Stimulated activated CD4-positive, alpha-beta T cell treated with anti-CD3 and anti-CD28 coated beads, TNF-alpha, amount 100 ng/mL, for 24 hours (primary cell): ENCODE data around the gene SYTL3.
A peak's percentile ranks its signal among the peaks of the same experiment; 100 is the strongest.
"Not testable (repeated sequence)": the region's sequence is repeated elsewhere in the genome, so short reads cannot be mapped to it uniquely, and the experiment has no call there.

Experiments used
- DNase-seq, 3 experiments: peaks; one replicate each; pipeline ENCODE4 v3.0.0-alpha.2; 2020; ENCODE audit warnings: low read depth in 3 of 3

Gene SYTL3, protein sequence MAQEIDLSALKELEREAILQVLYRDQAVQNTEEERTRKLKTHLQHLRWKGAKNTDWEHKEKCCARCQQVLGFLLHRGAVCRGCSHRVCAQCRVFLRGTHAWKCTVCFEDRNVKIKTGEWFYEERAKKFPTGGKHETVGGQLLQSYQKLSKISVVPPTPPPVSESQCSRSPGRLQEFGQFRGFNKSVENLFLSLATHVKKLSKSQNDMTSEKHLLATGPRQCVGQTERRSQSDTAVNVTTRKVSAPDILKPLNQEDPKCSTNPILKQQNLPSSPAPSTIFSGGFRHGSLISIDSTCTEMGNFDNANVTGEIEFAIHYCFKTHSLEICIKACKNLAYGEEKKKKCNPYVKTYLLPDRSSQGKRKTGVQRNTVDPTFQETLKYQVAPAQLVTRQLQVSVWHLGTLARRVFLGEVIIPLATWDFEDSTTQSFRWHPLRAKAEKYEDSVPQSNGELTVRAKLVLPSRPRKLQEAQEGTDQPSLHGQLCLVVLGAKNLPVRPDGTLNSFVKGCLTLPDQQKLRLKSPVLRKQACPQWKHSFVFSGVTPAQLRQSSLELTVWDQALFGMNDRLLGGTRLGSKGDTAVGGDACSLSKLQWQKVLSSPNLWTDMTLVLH

DNA sequence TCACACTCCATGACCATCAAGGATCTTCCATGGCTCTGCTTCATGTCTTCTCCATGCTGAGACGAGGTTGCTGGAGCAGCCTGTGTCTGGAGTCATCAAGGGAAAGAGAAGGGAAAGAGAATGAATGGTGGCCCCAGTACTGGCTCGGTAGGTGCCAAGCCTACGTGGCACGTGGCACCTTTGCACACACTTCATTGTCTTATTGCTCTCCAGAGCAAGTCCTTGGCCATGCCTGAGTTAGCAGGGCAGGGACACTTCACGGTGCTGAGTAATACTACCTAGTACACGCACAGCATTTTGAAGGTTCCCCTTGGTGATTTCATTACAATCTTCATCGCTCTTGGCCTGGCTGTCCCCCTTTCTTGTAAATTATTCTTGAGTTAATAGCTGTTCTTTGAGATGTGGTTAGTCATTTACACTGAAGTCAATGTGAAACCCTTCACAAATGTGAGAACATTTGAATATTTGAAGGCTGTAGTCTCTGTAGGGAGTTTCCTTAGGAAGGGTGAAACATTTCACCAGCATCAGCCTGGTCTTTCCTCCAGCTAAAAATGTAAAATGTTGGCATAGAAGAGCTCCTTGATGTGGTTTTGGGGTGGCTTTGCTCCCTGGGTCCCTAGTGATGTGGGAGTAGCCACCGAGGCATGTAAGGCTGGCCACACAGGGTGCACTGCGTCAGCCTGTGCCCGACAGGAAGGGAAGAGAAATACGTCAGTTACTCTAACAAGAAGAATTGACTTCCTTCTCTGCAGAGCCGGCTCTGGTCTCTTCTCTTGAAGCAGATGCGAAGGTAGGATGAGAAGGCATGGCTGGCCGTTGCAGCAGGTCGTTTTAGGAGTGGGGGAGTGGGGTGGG, at the start of gene SYTL3:
Gene SYTL3, plus strand, starts transcription at position 766 of the 855 bp plus-strand sequence. CDS start 13,215 bp downstream, outside the sequence.
- peak; percentile 57 to 85 (median 79) for DNase-seq

DNA sequence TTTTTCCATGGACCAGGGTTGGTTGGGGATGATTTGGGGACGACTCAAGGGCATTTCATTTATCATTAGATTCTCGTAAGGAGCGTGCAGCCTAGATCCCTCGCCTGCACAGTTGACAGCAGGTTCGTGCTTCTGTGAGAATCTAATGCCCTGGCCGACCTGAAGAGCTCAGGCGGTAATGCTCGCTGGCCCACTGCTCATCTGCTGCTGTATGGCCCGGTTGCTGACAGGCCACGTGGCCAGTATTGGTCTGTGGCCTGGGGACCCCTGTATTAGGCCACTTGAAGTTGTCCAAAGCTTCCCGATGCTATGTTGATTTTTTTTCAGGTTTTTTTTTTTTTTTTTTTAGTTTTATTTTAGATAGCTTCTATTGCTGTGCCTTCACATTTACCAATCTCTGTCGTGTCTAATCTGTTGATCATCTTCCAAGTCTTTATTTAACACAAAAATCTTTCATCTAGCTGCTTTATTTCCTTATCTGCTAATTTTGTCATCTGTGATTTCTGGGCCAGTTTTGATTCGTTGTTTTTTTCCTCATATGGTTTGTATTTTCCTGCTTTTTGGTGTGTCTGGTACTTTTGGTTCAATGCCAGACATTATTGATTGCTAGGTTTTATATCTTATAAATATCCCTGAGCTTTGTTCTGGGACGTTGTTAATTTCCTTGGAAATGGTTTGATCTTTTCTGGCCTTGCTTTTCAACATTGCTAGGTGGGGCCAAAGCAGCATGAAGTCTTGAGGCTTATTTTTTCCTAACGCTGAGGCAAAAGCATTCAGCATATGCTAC, 46.4 kb upstream of the SYTL3 start:
- no peak for DNase-seq

DNA sequence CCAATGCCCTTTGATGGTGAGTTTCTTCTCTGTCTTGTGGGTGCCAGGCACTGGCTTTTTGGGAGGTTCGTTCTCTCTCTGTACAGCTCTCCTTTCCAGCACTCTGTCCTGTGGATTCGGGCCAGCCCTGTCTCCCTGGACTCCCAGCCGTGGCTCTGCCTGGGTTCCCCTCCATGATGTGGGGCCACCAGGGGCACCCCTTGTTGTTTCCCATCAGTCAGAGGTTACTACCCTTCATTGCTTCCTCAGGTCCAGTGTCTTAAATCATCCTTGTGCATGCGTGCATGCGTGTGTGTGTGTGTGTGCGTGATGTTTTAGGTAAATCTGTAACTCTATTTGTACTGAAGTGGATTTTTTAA, 45.8 kb upstream of the SYTL3 start:
- no peak for DNase-seq

DNA sequence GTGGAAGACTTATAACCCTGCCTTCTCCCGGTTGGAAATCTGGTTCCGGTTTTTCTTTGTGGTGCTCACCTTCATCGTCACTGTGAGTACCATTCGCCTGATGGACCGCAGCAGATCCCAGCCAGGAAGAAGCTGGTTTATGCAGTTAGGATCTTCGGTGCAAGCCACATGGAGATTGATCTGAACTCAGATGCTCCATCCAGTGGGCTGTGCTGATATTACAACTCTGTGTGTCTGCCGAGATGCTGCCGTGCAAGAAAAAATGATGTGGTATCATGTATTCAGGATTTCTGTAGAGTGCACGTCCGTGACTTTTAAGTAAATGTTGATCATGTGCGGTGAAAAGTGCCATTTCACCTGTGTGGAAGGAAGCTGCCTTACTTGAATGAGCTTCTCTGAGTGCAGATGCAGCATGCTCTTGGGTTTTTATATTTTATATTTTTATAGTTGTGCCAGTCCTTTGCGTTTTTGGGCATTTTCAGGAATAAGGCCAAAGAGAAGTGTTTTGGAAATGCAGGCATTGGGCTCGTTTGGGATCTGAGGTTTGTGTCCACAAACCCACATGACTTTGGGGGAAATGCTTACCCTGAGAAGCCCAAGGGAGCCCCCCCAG, 44.5 kb upstream of the SYTL3 start:
- peak; percentile 11 to 39 (median 22) for DNase-seq

DNA sequence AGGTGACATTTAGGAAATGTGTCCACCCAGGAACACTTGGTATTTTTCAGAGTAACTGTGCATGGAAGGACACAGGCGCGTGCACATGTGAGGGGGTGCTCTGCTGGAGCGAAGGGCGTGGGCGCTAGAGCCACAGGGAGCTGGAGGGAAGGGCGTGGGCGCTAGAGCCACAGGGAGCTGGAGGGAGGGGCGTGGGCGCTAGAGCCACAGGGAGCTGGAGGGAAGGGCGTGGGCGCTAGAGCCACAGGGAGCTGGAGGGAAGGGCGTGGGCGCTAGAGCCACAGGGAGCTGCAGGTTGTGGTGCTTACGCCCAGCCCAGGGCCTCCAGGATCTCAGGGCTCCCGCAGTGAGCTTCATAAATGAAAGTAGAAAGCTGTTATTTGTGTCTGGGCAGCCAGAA, 43.8 kb upstream of the SYTL3 start:
- not testable (repeated sequence) for DNase-seq

DNA sequence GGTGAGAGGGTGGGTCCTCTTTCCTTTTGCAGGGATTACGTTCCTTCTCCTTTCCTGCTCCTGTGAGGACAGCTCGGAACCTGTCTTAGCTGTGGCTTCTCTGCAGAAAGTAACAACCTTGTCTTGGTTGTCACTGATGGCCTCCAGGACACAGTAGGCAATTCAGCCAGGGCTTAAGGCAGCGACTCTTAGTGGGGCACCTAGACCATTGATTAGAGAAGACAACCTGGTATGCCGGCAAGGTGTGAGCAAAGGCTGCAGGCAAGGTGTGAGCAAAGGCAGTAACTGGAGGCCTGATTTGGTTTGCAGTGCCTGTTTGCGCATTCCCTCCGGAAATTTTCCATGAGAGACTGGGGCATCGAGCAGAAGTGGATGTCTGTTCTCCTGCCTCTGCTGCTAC, 42.9 kb upstream of the SYTL3 start:
- DNase-seq = no peak

DNA sequence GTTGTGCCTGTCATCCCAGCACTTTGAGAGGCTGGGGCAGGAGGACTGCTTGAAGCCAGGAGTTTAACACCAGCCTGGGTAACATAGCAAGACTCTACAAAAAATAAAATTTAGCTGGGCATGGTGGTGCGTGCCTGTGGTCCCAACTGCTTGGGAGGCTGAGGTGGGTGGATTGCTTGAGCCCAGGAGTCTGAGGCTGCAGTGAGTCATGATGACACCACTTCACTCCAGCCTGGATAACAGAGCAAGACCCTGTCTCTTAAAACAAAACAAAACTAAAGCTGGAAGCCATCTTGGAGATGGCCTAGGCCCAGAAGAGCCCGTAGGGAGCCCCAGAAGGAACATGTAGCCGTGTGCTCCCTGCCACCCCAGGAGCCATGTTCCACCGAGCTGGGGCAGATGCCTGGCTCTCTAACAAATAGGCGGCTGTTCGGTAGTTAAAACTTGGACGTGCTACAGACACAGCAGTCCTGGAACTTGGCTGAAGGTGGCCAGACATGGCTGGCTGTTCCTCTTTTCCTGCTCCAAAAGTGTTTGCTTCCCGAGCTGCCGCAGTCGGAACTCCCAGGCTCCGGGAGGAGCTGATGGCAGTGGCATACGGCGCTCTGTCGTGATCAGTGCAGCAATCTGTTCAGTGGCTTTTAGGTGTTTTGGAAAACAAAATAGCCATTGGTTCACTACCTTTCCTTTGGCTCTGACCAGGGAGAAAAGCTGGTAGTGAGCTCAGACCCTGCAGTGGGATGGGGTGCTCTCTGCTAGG, 42.3 kb upstream of the SYTL3 start:
- DNase-seq = no peak

DNA sequence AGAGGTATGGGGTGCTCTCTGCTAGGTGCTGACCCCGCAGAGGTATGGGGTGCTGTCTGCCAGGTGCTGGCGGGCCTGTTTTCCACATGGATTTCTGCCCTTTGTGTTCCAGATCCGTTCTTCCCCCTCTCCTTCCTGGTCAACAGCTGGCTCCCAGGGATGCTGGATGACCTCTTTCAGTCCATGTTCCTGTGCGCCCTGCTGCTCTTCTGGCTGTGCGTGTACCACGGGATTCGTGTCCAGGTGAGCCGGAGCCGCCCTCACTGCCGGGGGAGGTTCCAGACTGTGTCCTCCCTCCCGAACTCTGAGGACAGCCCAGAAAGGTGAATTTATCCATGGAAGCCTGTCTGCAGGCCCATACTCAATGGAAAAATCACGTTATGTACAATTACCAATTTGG, 41.6 kb upstream of the SYTL3 start:
- no peak for DNase-seq

DNA sequence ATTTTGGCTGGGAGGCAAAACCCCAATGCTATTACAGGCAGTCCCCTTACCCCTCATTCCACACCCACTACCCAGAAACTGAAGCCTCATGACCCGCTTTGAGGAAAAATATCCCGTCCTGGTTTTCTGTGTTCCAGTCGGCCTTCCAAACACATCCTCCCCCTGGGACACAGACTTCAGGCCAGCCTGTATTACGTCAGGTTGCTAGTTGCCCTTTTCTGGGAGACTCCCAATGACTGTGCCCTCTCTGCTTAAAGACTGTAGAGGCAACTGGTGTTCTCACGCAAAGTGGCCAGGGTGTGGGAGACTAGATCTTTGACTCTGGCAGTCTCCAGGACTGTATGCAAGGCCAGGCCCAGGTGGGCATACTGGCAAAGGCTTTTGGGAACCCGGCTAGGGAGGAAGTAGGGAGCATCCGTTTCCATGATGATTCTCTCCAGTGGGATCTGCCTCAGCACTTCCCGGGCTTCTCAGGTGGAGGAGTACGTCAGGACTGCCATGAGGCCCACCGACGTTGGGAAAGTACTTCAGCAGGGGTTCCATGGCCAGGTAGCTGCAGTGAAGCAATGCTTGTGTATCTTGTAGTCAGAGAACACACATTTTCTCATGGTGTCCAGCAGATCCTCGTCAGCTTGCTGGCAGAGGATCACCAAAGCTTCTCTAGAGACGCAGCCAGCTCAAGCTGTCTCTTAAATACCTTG, 40.2 kb upstream of the SYTL3 start:
- DNase-seq = no peak

DNA sequence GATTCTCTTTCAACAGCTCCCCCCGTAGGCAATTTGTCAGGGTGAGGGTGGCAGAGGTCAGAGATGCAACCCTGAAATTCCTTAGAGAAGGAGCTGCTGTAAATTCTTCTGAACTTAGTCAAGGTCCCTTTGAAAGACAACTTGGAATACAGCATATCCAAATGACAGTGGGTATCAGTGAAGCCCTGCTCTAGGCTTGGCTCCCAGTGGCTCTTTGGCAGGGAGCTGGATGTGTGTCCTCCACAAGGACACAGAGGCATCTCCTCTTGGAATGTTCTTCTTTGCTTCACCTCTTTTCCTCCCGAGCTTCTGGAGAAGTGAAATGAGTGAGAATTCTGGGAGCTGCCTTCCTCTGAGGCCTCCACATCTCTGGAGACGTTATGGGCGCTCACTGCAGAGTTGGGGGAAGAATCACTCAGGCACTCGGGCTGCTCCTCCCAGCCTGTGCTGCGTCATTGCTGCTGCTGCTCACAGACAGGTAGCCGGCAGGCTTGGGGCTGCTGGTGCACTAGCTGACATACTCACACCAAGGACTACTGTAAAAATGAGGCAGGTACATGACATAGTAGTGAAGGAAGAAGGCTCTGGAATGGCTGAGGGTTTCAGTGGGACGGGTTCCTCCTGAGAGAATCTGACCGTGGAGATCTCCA, 39.4 kb upstream of the SYTL3 start:
- DNase-seq = no peak

DNA sequence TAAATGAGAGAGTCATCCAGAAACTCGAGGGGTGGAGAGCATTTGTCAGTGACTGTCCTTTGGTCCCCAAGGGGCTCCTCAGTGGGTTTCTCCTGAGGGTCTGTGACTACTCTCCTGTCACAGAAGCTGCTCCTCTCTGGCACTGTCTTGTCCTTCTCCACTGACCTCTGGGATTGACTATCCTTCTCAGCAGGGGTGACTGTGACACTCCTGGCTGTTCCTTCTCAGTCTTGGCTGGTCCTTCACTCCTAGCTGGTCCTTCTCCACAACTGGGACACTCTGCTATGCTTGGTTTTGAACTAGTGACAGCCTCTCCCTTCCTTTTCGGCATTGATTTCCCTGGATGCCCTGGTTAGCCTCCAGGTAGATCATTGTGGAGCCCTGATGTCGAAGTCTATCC, 38.8 kb upstream of the SYTL3 start:
- no peak for DNase-seq

DNA sequence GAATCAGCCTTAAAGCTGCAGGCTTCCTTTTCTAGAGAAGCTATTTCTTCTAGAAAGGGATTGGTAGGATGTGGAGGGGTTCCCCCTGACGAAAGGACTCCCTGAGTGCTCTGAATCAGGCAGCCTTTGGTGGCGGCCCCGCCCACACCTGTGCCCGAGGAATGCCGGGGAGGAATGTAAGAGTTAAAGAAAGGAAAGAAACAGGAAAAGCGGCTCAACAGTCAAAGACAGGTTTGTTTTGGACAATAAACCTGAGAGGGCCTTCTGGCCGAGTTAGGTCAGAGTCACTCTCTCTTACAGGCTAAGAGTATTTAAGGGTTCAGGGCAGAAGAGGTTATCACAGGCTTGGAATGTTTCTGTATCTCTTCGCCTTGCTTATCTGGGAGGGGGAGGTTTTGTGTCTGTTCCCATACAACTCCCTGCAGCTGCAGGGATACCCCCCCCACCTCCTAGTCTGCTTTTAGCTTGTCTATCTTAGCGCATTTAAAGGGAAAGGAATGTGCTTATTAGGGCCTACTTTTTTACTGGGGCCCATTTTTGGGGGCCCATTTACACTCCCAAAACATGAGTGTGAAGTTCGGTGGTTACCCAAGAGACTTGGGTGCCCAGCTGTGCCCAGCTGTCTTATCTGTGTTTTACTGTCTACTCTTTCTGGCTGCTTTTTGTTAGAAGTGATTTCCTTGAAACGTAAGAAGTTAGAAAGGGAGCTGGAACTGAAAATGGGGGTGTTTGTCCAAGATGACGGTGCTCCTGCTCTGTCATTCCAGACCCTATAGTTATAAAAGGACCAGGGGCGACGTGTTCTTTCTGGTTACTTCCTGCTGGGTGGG, 38.1 kb upstream of the SYTL3 start:
- DNase-seq = no peak

DNA sequence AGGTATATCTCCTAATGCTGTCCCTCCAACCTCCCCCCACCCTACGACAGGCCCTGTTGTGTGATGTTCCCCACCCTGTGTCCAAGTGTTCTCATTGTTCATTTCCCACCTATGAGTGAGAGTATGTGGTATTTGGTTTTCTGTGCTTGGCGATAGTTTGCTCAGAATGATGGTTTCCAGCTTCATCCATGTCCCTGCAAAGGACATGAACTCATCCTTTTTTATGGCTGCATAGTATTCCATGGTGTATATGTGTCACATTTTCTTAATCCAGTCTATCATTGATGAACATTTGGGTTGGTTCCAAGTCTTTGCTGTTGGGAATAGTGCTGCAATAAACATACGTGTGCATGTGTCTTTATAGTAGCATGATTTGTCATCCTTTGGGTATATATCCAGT, 35.2 kb upstream of the SYTL3 start:
- not testable (repeated sequence) for DNase-seq

DNA sequence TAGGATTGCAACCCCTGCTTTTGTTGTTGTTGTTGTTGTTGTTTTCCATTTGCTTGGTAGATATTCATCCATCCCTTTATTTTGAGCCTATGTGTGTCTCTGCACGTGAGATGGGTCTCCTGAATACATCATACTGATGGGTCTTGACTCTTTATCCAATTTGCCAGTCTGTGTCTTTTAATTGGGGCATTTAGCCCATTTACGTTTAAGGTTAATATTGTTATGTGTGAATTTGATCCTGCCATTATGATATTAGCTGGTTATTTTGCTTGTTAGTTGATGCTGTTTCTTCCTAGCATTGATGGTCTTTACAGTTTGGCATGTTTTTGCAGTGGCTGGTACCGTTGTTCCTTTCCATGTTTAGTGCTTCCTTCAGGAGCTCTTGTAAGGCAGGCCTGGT, 31.6 kb upstream of the SYTL3 start:
- DNase-seq = not testable (repeated sequence)

DNA sequence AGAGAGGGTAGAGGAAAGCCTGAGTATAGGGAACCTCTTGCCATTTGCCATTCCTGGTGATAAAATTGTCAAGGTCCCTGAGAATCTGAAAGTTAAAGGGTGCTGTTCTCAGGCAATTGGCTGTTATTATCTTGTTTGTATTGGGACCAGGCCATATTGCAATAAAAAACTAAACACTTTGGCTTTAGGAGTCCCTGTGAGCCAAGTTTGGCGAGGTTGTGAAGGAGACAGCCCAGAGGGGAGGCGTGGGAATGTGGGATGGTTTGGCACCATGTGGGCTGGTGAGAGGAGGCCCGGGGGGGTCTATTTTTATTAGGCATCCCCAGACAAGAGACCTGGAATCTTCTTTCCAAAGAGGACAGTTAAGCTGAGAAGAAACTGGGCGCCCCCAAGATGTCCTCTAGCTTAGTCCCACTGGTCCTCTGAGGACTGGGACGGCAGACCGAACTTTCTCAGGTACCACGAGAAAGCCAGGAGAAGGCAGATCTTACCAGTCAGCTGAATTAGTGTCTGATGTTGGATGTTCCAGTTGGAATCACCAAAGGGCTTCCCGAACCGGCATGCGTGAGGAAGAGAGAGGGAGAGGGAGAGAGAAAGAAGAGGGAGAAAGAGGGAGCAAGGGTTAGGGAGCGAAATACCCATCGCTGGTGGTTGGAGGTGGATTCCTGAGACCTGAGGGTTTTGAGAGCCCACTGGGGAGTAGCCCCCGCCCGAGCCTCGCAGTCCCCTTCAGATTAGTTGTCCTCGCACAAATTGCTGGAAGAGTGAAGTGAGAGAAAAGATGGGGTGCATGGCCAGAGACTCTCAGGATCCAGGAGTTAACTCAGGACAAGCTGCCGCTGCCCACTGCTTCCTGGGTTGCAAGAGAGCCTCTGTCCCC, 29.7 kb upstream of the SYTL3 start:
- DNase-seq = no peak

DNA sequence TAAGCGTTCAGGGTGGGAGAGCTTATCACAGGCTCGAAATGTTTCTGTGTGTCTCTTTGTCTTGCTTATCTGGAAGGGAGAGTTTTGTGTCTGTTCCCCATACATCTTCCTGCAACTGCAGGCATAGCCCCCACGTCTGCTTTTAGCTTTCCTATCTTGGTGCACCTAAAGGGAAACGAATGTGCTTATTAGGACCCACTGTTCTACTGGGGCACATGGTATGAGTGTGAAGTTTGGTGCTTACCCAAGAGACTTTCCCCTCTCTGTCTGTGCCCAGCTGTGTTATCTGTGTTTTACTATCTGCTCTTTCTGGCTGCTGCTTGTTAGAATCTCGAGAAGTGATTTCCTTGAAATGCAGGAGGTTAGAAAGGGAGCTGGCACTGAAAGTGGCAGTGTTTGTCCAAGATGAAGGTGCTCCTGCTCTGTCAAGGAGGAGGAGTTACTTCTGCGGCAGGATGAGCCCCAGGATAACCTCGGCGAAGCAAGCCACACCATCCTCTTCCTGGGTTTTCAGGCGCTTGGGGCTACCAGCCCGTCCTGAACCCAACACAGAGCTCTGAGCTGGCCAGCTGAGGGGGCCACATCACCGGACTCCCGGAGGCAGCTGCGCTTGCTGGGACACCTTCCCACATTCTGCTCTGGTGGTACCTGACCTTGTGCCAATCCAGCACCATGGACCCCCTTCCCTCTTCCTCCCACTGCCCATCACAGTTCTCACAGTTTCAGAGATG, 28.7 kb upstream of the SYTL3 start:
- DNase-seq = no peak
